ENCODE data around the gene ULK2. TPM values are rescaled to one million over a fixed set of nuclear protein-coding genes. Genes with fewer than 3 reads are reported as not detected.

ULK2 gene
- total and polyA plus RNA-seq, 2 donors, result 7.2 to 7.9 TPM

DNA sequence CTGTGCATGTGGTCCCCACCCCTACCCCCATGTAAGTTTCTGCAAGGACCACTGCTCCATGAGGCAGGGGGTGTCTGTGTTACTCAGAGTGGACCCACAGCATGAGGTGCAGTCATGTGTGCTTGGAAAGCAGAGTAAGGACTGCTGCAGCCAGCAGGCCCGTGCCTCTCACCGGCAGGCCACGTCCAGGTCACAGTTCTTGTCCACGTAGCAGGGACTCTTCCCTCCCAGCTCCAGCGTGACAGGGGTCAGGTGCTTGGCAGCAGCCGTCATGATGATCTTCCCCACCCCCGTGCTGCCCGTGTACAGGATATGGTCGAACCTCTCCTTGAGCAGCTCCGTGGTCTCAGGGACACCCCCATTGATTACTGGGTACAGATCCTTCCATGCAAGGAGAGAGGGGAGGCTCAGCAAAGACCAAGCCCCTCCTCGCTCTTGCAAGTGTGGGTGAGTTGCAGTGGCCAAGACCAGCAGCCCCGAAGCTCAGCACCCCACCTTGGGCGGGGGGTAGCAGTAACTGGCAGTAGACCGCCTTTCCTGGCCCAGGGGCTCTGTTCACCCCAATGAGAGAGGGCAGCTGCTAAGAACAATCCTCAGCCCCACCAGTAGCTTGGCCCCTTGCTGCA lies 125.8 kb downstream of the ULK2 start:
- Histone ChIP-seq H3K36me3 (ENCODE audit: control insufficient read depth in 2 of 2, insufficient read depth in 2 of 2, low read length in 1 of 2) (no peaks in the 10 kb centered on the region), H3K9me3 (ENCODE audit: control insufficient read depth in 2 of 2, insufficient read depth in 1 of 2, low read length in 1 of 2) (no peaks in the 10 kb centered on the region), H3K27ac (ENCODE audit: low read depth in 1 of 2, low read length in 1 of 2) (no peak overlapping the region), H3K4me3 (ENCODE audit: low read length in 2 of 2) (no peak overlapping the region), H3K27me3 (ENCODE audit: control insufficient read depth in 2 of 2, insufficient read depth in 1 of 2, low read length in 1 of 2) (peaks cover 7 to 32% of the 10 kb centered on the region in 2 donors), H3K4me1 (ENCODE audit: control insufficient read depth in 2 of 2, insufficient read depth in 2 of 2, low read length in 2 of 2) (peaks cover 0 to 4% of the 10 kb centered on the region in 2 donors)
- no peak for DNase-seq (ENCODE audit: low read depth in 6 of 9, low spot score in 9 of 9)
- WGBS, result 92% methylated on average over 14 of the region's 14 CpGs

DNA sequence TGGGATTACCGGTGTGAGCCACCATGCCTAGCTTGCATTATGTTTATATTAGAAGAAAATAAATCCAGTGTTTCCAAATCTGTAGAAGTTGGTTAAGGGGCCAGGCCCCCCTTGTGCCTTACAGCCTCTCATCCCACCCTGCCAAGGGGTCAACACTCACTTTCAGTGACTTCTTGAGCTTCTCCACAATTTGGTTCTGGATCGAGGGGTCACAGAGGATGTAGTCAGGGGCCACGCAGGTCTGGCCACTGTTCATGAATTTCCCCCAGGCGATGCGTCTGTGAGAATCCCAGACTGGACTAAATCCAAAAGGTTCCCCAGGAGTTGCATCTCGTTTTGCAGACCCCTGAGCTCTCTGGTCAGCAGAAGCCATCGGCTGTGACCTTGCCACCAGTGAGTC lies 126.8 kb downstream of the ULK2 start:
- Histone ChIP-seq H3K9me3 (ENCODE audit: control insufficient read depth in 2 of 2, insufficient read depth in 1 of 2, low read length in 1 of 2) (no peaks in the 10 kb centered on the region), H3K4me1 (ENCODE audit: control insufficient read depth in 2 of 2, insufficient read depth in 2 of 2, low read length in 2 of 2) (peaks cover 0 to 4% of the 10 kb centered on the region in 2 donors), H3K27me3 (ENCODE audit: control insufficient read depth in 2 of 2, insufficient read depth in 1 of 2, low read length in 1 of 2) (peaks cover 7 to 27% of the 10 kb centered on the region in 2 donors), H3K36me3 (ENCODE audit: control insufficient read depth in 2 of 2, insufficient read depth in 2 of 2, low read length in 1 of 2) (no peaks in the 10 kb centered on the region), H3K4me3 (ENCODE audit: low read length in 2 of 2) (no peak overlapping the region), H3K27ac (ENCODE audit: low read depth in 1 of 2, low read length in 1 of 2) (no peak overlapping the region)
- no peak for DNase-seq (ENCODE audit: low read depth in 6 of 9, low spot score in 9 of 9)
- 92% methylated on average over 7 of the region's 7 CpGs for WGBS

DNA sequence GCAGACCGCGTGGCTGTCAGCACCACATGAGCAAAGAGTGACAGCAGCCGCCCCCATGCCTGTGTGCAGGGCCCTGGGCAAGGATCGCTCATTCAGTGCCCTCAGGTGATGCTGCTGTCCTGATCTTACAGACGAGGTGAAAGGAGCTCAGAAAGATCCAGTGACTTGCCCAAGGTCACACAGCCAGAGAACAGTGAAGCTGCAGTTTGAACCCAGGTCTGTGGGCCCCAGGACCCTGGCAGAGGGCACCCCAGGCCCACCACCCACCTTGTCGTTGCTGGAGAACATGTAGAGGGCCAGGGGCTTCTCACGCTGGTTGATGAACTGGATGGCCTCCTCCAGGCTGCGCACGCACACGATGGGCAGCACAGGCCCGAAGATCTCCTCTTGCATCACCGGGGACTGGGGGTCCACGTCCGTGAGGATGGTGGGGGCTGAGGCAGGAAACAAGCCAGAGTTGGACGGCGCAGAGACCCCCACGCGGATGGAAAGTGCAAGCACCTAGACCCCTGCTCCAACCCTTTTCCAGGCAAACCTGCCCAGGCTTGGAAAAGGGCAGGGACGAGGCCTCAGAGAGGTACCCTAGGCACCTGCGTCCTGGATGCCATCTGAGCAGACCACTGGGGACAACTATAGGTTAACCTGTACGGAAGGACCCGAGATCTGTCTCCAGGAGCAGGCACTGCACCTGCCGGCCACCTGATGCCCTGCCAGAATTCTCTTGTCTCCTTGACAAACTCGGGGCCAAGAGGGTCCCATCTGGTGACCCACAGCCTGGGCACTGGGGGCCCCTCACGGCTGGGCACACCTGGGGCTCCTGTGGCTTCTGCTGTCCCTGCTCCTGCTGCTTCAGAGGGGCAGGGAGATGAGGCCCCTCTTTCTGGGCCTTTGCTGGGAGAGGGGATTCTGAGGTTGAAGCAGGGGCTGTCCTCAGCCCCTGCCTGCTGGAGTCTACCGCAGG lies 128.2 kb downstream of the ULK2 start:
- Histone ChIP-seq H3K4me1 (ENCODE audit: control insufficient read depth in 2 of 2, insufficient read depth in 2 of 2, low read length in 2 of 2) (no peaks in the 10 kb centered on the region), H3K4me3 (ENCODE audit: low read length in 2 of 2) (no peak overlapping the region), H3K27me3 (ENCODE audit: control insufficient read depth in 2 of 2, insufficient read depth in 1 of 2, low read length in 1 of 2) (peaks cover 2 to 16% of the 10 kb centered on the region in 2 donors), H3K27ac (ENCODE audit: low read depth in 1 of 2, low read length in 1 of 2) (no peak overlapping the region), H3K36me3 (ENCODE audit: control insufficient read depth in 2 of 2, insufficient read depth in 2 of 2, low read length in 1 of 2) (no peaks in the 10 kb centered on the region), H3K9me3 (ENCODE audit: control insufficient read depth in 2 of 2, insufficient read depth in 1 of 2, low read length in 1 of 2) (no peaks in the 10 kb centered on the region)
- DNase-seq (ENCODE audit: low read depth in 6 of 9, low spot score in 9 of 9), result no peak
- 96% methylated on average over 26 of the region's 26 CpGs for WGBS

DNA sequence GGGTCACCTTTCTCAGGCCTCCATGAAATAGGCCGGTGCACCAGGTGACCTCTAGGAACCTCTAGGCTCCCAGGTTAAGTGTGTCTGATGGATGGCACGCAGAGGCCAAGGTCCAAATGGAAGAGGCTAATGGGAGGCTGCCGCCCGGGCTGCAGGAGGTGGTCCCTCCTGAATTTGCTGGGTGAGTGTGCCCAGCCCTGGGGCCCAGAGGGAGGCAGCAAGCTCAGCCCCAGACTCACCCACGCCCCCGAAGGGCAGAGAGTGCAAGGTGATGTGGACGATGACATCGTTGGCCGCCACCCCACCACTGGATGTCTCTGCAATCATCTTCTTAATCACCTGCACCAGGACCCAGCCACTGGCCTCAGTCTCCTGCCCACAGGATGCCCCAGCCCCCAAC lies 129.0 kb downstream of the ULK2 start:
- no peak for DNase-seq (ENCODE audit: low read depth in 6 of 9, low spot score in 9 of 9)
- H3K4me3 ChIP-seq (ENCODE audit: low read length in 2 of 2), result no peak overlapping the region
- no peaks in the 10 kb centered on the region for H3K9me3 ChIP-seq (ENCODE audit: control insufficient read depth in 2 of 2, insufficient read depth in 1 of 2, low read length in 1 of 2)
- peaks cover 2 to 11% of the 10 kb centered on the region in 2 donors for H3K27me3 ChIP-seq (ENCODE audit: control insufficient read depth in 2 of 2, insufficient read depth in 1 of 2, low read length in 1 of 2)
- no peak overlapping the region for H3K27ac ChIP-seq (ENCODE audit: low read depth in 1 of 2, low read length in 1 of 2)
- no peaks in the 10 kb centered on the region for H3K4me1 ChIP-seq (ENCODE audit: control insufficient read depth in 2 of 2, insufficient read depth in 2 of 2, low read length in 2 of 2)
- WGBS, result 97% methylated on average over 9 of the region's 9 CpGs
- no peaks in the 10 kb centered on the region for H3K36me3 ChIP-seq (ENCODE audit: control insufficient read depth in 2 of 2, insufficient read depth in 2 of 2, low read length in 1 of 2)

DNA sequence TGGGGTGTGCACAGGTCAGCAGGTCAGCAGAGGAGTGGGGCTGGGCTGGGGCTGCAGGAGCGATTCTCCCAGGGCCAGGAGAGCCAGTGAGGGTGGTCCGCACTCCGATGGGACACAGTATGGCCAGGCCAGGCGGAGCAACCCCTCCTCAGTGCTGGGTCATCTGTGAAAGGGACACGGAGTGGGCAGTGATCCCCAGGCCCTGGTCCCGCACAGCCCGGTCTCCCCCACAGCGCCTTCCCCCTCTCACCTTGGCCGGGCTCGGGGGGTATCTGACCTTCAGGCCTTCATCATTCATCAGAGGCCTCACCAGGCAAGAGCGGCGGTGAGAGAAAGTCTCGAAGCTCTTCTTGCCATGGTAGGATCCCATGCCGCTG lies 129.7 kb downstream of the ULK2 start:
- peaks cover 0 to 7% of the 10 kb centered on the region in 2 donors for H3K27me3 ChIP-seq (ENCODE audit: control insufficient read depth in 2 of 2, insufficient read depth in 1 of 2, low read length in 1 of 2)
- DNase-seq (ENCODE audit: low read depth in 6 of 9, low spot score in 9 of 9), result no peak
- WGBS, result 97% methylated on average over 14 of the region's 14 CpGs
- no peaks in the 10 kb centered on the region for H3K36me3 ChIP-seq (ENCODE audit: control insufficient read depth in 2 of 2, insufficient read depth in 2 of 2, low read length in 1 of 2)
- H3K4me3 ChIP-seq (ENCODE audit: low read length in 2 of 2), result no peak overlapping the region
- H3K4me1 ChIP-seq (ENCODE audit: control insufficient read depth in 2 of 2, insufficient read depth in 2 of 2, low read length in 2 of 2), result no peaks in the 10 kb centered on the region
- no peak overlapping the region for H3K27ac ChIP-seq (ENCODE audit: low read depth in 1 of 2, low read length in 1 of 2)
- no peaks in the 10 kb centered on the region for H3K9me3 ChIP-seq (ENCODE audit: control insufficient read depth in 2 of 2, insufficient read depth in 1 of 2, low read length in 1 of 2)

DNA sequence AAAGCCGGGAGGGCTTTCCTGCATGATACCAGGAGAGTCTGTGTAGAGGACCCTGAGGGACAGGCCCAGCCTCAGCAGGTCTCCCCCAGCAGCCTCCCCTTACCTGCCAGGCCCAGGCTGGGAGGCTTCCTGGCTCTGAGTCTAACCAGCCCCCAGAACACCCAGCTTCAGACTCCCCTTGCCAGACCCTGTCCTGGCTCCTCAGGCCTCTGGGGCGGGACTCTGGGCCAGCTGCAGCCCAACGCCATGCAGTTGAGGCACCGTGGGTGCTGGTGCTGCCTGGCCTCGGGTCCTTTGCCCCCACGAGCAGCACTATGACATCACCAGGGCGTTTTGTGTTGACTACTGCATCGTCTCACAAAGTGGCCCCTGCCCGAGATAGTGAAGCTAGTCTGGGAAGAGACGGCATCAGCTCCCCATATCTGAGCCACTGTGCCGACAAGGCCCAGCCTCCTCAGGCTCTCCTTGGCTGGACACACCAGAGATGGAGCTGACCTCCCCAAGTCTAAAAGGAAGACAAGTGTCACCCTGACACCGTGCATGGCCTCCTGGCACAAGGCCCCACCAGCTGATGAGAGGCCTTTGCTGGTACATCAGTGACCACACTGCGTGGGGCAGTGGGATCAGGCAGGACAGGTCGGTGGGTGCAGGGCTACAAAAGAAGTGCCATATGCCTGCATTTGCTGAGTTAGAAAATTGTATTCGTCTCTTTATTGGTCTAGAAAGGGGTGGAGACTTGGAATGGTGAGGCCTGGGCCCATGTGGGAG lies 130.2 kb downstream of the ULK2 start:
- 90% methylated on average over 15 of the region's 15 CpGs for WGBS
- Histone ChIP-seq H3K4me3 (ENCODE audit: low read length in 2 of 2) (no peak overlapping the region), H3K36me3 (ENCODE audit: control insufficient read depth in 2 of 2, insufficient read depth in 2 of 2, low read length in 1 of 2) (no peaks in the 10 kb centered on the region), H3K27ac (ENCODE audit: low read depth in 1 of 2, low read length in 1 of 2) (no peak overlapping the region), H3K27me3 (ENCODE audit: control insufficient read depth in 2 of 2, insufficient read depth in 1 of 2, low read length in 1 of 2) (peaks cover 0 to 2% of the 10 kb centered on the region in 2 donors), H3K9me3 (ENCODE audit: control insufficient read depth in 2 of 2, insufficient read depth in 1 of 2, low read length in 1 of 2) (no peaks in the 10 kb centered on the region), H3K4me1 (ENCODE audit: control insufficient read depth in 2 of 2, insufficient read depth in 2 of 2, low read length in 2 of 2) (no peaks in the 10 kb centered on the region)
- DNase-seq (ENCODE audit: low read depth in 6 of 9, low spot score in 9 of 9), result no peak

DNA sequence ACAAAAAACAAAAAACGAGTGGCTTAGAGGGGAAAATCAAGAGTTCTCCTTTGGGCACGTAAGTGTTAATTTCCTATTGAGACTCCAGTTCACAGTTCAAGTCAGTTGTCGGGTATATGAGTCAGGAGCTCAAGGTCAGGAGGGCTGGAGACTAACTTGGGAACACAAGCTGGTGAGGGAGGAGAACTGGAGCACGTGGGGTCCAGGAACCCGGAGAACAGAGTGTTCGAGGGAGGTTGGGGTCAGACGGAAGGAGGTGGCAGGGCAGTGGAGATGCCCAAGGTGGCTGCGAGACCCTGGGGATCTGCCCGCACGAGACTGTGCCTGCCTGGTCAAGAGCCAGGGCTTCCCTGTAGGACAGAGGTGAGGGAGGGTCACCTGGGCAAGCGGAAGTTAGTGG lies 131.7 kb downstream of the ULK2 start:
- 90% methylated on average over 11 of the region's 11 CpGs for WGBS
- H3K4me1 ChIP-seq (ENCODE audit: control insufficient read depth in 2 of 2, insufficient read depth in 2 of 2, low read length in 2 of 2), result no peaks in the 10 kb centered on the region
- no peaks in the 10 kb centered on the region for H3K36me3 ChIP-seq (ENCODE audit: control insufficient read depth in 2 of 2, insufficient read depth in 2 of 2, low read length in 1 of 2)
- H3K27ac ChIP-seq (ENCODE audit: low read depth in 1 of 2, low read length in 1 of 2), result no peak overlapping the region
- H3K9me3 ChIP-seq (ENCODE audit: control insufficient read depth in 2 of 2, insufficient read depth in 1 of 2, low read length in 1 of 2), result no peaks in the 10 kb centered on the region
- no peak for DNase-seq (ENCODE audit: low read depth in 6 of 9, low spot score in 9 of 9)
- H3K4me3 ChIP-seq (ENCODE audit: low read length in 2 of 2), result no peak overlapping the region
- H3K27me3 ChIP-seq (ENCODE audit: control insufficient read depth in 2 of 2, insufficient read depth in 1 of 2, low read length in 1 of 2), result peaks cover 0 to 2% of the 10 kb centered on the region in 2 donors

DNA sequence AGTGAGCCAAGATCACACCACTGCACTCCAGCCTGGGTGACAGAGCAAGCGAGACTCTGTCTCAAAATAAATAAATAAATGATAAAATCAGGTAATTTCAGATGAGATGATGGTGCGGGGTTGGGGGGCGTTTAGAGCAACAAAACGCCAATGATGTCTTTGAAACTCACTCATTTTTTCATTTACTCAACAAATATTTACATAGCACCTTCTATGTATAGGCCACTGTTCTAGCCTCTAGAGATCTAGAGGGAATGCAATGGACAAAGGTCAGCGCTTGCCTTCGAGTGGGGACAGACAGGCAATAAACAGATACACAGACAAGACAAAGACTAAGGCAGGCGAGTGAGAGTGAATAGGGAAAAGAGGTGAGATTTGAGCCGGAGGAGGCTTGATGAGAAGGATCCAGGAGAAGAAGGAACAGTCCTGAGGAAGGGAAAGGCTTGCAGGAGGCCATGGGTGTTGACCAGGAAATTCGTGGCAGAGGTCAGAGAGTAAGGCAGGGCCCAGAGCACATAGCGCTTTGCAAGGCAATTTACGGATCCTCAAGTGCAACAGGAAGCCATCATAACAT lies 133.7 kb downstream of the ULK2 start:
- H3K4me3 ChIP-seq (ENCODE audit: low read length in 2 of 2), result no peak overlapping the region
- DNase-seq (ENCODE audit: low read depth in 6 of 9, low spot score in 9 of 9), result no peak
- no peaks in the 10 kb centered on the region for H3K4me1 ChIP-seq (ENCODE audit: control insufficient read depth in 2 of 2, insufficient read depth in 2 of 2, low read length in 2 of 2)
- 87% methylated on average over 11 of the region's 11 CpGs for WGBS
- no peaks in the 10 kb centered on the region for H3K9me3 ChIP-seq (ENCODE audit: control insufficient read depth in 2 of 2, insufficient read depth in 1 of 2, low read length in 1 of 2)
- no peak overlapping the region for H3K27ac ChIP-seq (ENCODE audit: low read depth in 1 of 2, low read length in 1 of 2)
- H3K27me3 ChIP-seq (ENCODE audit: control insufficient read depth in 2 of 2, insufficient read depth in 1 of 2, low read length in 1 of 2), result peaks cover 0 to 5% of the 10 kb centered on the region in 2 donors
- H3K36me3 ChIP-seq (ENCODE audit: control insufficient read depth in 2 of 2, insufficient read depth in 2 of 2, low read length in 1 of 2), result no peaks in the 10 kb centered on the region

Data from thymus (tissue), 11 donors.